Measurements from ENCODE around the gene TNRC6B. TPM values are rescaled to one million over a fixed set of nuclear protein-coding genes. Genes with fewer than 3 reads are reported as not detected.

The TNRC6B gene
- total RNA-seq, 1 experiment from 2014 or later: 52.2 TPM

- TF ChIP-seq CTCF (conservative IDR thresholded peaks at IDR 0.05; ENCODE audit: low read depth, low read length) (no peak), EZH2 (IDR thresholded peaks at IDR 0.05; ENCODE audit: borderline replicate concordance, low read depth, low read length, poor library complexity, severe bottlenecking) (no peak)
- Histone ChIP-seq H3K27me3 (replicated peaks; ENCODE audit: insufficient read depth, low read depth, low read length, poor library complexity) (no peaks in the 10 kb centered on the region), H3K36me3 (ENCODE audit: insufficient read depth, low read length, poor library complexity, severe bottlenecking) (peaks cover 18% of the 10 kb centered on the region), H3K4me1 (ENCODE audit: insufficient read depth, low read length, poor library complexity, severe bottlenecking) (no peaks in the 10 kb centered on the region), H3K9me3 (ENCODE audit: low read depth, low read length, poor library complexity, severe bottlenecking) (no peaks in the 10 kb centered on the region), H3K27ac (ENCODE audit: low read depth, low read length, poor library complexity, severe bottlenecking) (no peak overlapping the region), H3K4me3 (ENCODE audit: low read depth, low read length, poor library complexity, severe bottlenecking) (no peak overlapping the region)
- ChIA-PET POLR2A (ENCODE audit: low non-redundant PET) (no interaction called here), CTCF (no interaction called here)
- intact Hi-C loops (cut with micrococcal nuclease; ENCODE audit: unreplicated experiment): no loop called here
- DNase-seq (ENCODE audit: low spot score): no peak
- BruUV-seq (replicated peaks): no TSS peak
These were observed 93.7 kb downstream of the TNRC6B start for GRCh38 chr22:40271440-40271839.

- POLR2A ChIA-PET (ENCODE audit: low non-redundant PET): no interaction called here
- intact Hi-C loops (cut with micrococcal nuclease; ENCODE audit: unreplicated experiment): no loop called here
These were observed 95.6 kb downstream of the TNRC6B start for GRCh38 chr22:40273319-40273718.

DNA sequence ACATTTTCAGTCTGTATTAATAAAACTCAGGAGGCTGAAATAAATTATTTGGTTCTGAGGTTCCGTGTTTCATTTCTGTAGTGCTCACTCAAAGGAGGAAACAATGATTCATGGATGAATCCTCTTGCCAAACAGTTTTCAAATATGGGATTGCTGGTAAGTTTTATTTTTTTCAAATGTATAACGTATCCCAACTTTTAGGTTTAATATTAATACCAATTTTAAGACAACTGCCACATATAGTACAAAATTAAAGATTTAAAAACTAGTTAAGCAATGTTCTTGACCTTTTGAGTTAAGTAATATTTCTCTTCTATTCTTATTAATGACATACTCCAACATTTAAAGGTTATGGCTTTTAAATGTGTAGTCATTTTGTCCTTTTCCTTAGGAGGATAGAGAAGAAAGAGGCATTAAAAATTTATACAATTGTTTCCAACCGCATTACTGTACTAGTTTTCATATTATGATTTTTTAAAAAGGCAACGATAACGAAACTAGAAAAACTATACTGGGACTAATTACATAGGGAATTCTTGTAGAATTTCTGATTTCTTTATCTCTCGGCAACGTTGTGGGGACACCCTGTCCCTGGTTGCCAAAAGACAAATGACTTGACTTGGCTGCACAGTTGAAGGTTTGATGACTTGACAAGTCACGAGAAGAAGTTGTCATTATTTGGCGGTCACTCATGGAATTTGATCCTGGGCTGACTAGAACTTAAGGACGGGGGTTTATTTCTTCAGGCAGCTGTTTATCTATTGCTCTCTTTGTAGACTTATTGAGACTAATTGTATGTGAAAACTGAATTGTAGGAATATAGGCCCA lies 99.5 kb downstream of the TNRC6B start:
- Histone ChIP-seq H3K27me3 (replicated peaks; ENCODE audit: insufficient read depth, low read depth, low read length, poor library complexity) (no peaks in the 10 kb centered on the region), H3K27ac (ENCODE audit: low read depth, low read length, poor library complexity, severe bottlenecking) (no peak overlapping the region), H3K36me3 (ENCODE audit: insufficient read depth, low read length, poor library complexity, severe bottlenecking) (peaks cover 36% of the 10 kb centered on the region), H3K9me3 (ENCODE audit: low read depth, low read length, poor library complexity, severe bottlenecking) (no peaks in the 10 kb centered on the region), H3K4me1 (ENCODE audit: insufficient read depth, low read length, poor library complexity, severe bottlenecking) (no peaks in the 10 kb centered on the region), H3K4me3 (ENCODE audit: low read depth, low read length, poor library complexity, severe bottlenecking) (no peak overlapping the region)
- ChIA-PET POLR2A (ENCODE audit: low non-redundant PET) (no interaction called here), CTCF (no interaction called here)
- BruUV-seq (replicated peaks): no TSS peak
- intact Hi-C loops (cut with micrococcal nuclease; ENCODE audit: unreplicated experiment): no loop called here
- TF ChIP-seq EZH2 (IDR thresholded peaks at IDR 0.05; ENCODE audit: borderline replicate concordance, low read depth, low read length, poor library complexity, severe bottlenecking) (no peak), CTCF (conservative IDR thresholded peaks at IDR 0.05; ENCODE audit: low read depth, low read length) (no peak)
- no peak for DNase-seq (ENCODE audit: low spot score)

More at GRCh38 chr22:40273319-40273718, 95.6 kb downstream of the TNRC6B start:
- TF ChIP-seq CTCF (conservative IDR thresholded peaks at IDR 0.05; ENCODE audit: low read depth, low read length): no peak
- no peak for TF ChIP-seq EZH2 (IDR thresholded peaks at IDR 0.05; ENCODE audit: borderline replicate concordance, low read depth, low read length, poor library complexity, severe bottlenecking)
- DNase-seq (ENCODE audit: low spot score): no peak
- peaks cover 18% of the 10 kb centered on the region for H3K36me3 ChIP-seq (ENCODE audit: insufficient read depth, low read length, poor library complexity, severe bottlenecking)
- no peak overlapping the region for H3K4me3 ChIP-seq (ENCODE audit: low read depth, low read length, poor library complexity, severe bottlenecking)
- H3K9me3 ChIP-seq (ENCODE audit: low read depth, low read length, poor library complexity, severe bottlenecking): no peaks in the 10 kb centered on the region
- CTCF ChIA-PET: no interaction called here
- no peaks in the 10 kb centered on the region for H3K4me1 ChIP-seq (ENCODE audit: insufficient read depth, low read length, poor library complexity, severe bottlenecking)
- no peaks in the 10 kb centered on the region for H3K27me3 ChIP-seq (replicated peaks; ENCODE audit: insufficient read depth, low read depth, low read length, poor library complexity)
- BruUV-seq (replicated peaks): no TSS peak
- no peak overlapping the region for H3K27ac ChIP-seq (ENCODE audit: low read depth, low read length, poor library complexity, severe bottlenecking)
